ENCODE measurements around the gene MST1R. TPM values are rescaled to one million over a fixed set of nuclear protein-coding genes. Genes with fewer than 3 reads are reported as not detected.

The MST1R gene
- total and polyA plus RNA-seq, 9 of the 15 experiments (the other 6 are each of a cell fraction or from before 2014, with no cell fraction given) = 1.3 to 10.0 (median 3.8) TPM

GRCh38 chr3:49867871-49868321 is 35.8 kb downstream of the MST1R start (continued):
- TF ChIP-seq PRMT5 (CRISPR knock-in tag; IDR thresholded peaks at IDR 0.05) = 0 out of 2 replicates have a peak, but pooled peaks have one; percentile 55
- no peak for TF ChIP-seq ZFX (CRISPR knock-in tag; IDR thresholded peaks at IDR 0.05)
- no peak for TF ChIP-seq ZNF766 (CRISPR knock-in tag; conservative IDR thresholded peaks at IDR 0.05)

- Histone ChIP-seq H3K27me3 (ENCODE audit: control insufficient read depth in 2 of 2, insufficient read depth in 2 of 2, low read length in 2 of 2) (peaks cover 6 to 35% of the 10 kb centered on the region in 2 experiments; a peak in 3 of 5 replicates), H3K4me3 (no peak overlapping the region), H3K9me1 (ENCODE audit: control insufficient read depth, insufficient read depth, low read length) (no peaks in the 10 kb centered on the region), H3K9me3 (replicated peaks; ENCODE audit: control insufficient read depth, insufficient read depth, low read depth, low read length) (no peaks in the 10 kb centered on the region), H3K4me2 (ENCODE audit: insufficient read depth, low read length) (no peak overlapping the region), H3K79me2 (ENCODE audit: control insufficient read depth, insufficient read depth, low read length) (no peaks in the 10 kb centered on the region), H3K9ac (ENCODE audit: insufficient read depth in 1 of 2, low read depth in 2 of 2, low read length in 2 of 2) (no peak overlapping the region), H3K4me1 (replicated peaks in 1 of 2; ENCODE audit: control insufficient read depth in 2 of 2, insufficient read depth in 2 of 2, low read length in 2 of 2) (peaks cover 0 to 16% of the 10 kb centered on the region in 2 experiments; a peak in 2 of 5 replicates), H4K20me1 (replicated peaks; ENCODE audit: control insufficient read depth, insufficient read depth, low read length) (peaks cover 6% of the 10 kb centered on the region; the same call in 1 of the 2 replicates), H3K36me3 (ENCODE audit: control insufficient read depth, insufficient read depth, low read length) (no peaks in the 10 kb centered on the region), H3K27ac (ENCODE audit: extremely low read depth, low read depth, low read length) (no peak overlapping the region), H2AFZ (ENCODE audit: low read depth, low read length) (no peak overlapping the region)
- 0% methylated on average over 1 of the region's 1 CpG for WGBS (ENCODE audit: insufficient coverage, low coverage, missing lambda C conversion rate)
- ChIA-PET POLR2A (interaction anchor here (0.6 kb wide), 1 partner anchor 40 kb away, joined by 3 read pairs; no protein-coding TSS in a partner anchor), CTCF (ENCODE audit: low intra/inter-chr PET ratio) (no interaction called here)
- no TSS peak for BruUV-seq (replicated peaks)
- in situ Hi-C loops (cut with MboI) (no loop called here), intact Hi-C loops (cut with micrococcal nuclease) (no loop called here)
- TF ChIP-seq KAT8 (IDR thresholded peaks at IDR 0.05; ENCODE audit: low read depth) (no peak), DDX20 (tag; IDR thresholded peaks at IDR 0.05; ENCODE audit: low read depth) (no peak), RFX1 (IDR thresholded peaks at IDR 0.05) (peak; percentile 45), MTA1 (IDR thresholded peaks at IDR 0.05; ENCODE audit: borderline replicate concordance) (no peak)
- no peak for FAIRE-seq
- no peak for DNase-seq (ENCODE audit: extremely low read depth in 1 of 4, low spot score in 3 of 4)
- ATAC-seq = no peak
These were observed 36.3 kb downstream of the MST1R start for GRCh38 chr3:49867400-49867799.
